Suprapubic skin (tissue), 4 donors: ENCODE measurements around the gene LMBR1.
"Not testable (repeated sequence)": the region's sequence is repeated elsewhere in the genome, so short reads cannot be mapped to it uniquely, and the experiment has no call there.

Experiments used
- CTCF ChIP-seq, 2 donors: fragments of 200-600 bp in 1 of 2; fragments of 450-650 bp in 1 of 2; sonication (generic) in 1 of 2; IDR thresholded peaks; one replicate each; pipeline ENCODE4 v1.5.1; 2016 to 2019; ENCODE audit warnings: antibody characterized with exemption in 2 of 2, mild to moderate bottlenecking in 1 of 2, moderate library complexity in 1 of 2
- EP300 ChIP-seq: sonication (generic); formaldehyde crosslinking; IDR thresholded peaks from one replicate; pipeline ENCODE4 v1.6.1; 2017; ENCODE audit warnings: antibody characterized with exemption
- POLR2A ChIP-seq, 2 donors: fragments of 450-650 bp; IDR thresholded peaks; one replicate each; pipeline ENCODE4 v1.6.1; 2017; ENCODE audit warnings: antibody characterized with exemption in 2 of 2, mild to moderate bottlenecking in 2 of 2, moderate library complexity in 2 of 2
- POLR2AphosphoS5 ChIP-seq, 3 donors: sonication (generic); formaldehyde crosslinking; IDR thresholded peaks; one replicate each; pipeline ENCODE4 v1.6.1; 2017; ENCODE audit warnings: antibody characterized with exemption in 3 of 3

GRCh38 chr7:156647330-156647729 is 245.7 kb downstream of the LMBR1 start:
- TF ChIP-seq CTCF (IDR thresholded peaks at IDR 0.05); POLR2A (IDR thresholded peaks at IDR 0.05); POLR2AphosphoS5 (IDR thresholded peaks at IDR 0.05); EP300: not testable (repeated sequence)
